Fibroblast of upper back skin (primary cell): Measurements from ENCODE around the gene ACO2.
A peak's percentile ranks its signal among the peaks of the same experiment; 100 is the strongest.

Experiments used
- DNase-seq: peaks from one replicate; pipeline ENCODE4 v3.0.0-alpha.2; 2013

Gene ACO2

DNA sequence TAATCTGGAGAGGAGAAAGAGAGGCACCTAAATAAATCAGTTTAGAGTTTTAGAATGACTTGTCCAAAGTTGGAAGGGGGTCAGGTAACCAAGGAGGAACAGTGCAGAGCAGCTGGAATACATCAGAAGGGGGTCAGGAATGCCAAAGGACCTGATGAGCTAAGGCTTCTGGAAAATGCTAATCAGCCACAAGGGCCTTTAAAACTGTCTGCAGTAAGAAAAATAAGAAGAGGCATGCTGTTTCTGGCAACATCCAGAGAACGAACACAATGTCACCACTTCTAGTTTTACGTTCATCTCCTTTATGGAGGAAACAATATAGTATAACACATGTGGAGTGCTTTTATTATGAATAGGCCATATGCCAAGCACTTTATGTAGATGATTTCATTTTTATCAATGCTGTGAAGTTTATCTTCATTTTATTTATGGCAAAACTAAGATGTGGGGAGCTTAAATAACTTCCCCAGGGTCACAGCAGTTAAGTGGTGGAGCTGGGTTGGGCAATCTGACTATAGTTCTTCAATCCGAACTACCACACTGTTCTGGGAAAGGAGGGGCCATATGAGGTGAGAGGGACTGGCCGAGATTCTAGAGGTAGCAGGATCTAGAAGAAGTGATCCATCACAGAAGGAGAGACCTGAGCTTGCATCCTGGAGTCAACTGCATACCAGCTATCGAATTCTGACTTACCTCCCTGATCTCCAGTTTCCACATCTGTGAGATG is 22.6 kb downstream of the ACO2 start:
- peak; percentile 60 for DNase-seq

DNA sequence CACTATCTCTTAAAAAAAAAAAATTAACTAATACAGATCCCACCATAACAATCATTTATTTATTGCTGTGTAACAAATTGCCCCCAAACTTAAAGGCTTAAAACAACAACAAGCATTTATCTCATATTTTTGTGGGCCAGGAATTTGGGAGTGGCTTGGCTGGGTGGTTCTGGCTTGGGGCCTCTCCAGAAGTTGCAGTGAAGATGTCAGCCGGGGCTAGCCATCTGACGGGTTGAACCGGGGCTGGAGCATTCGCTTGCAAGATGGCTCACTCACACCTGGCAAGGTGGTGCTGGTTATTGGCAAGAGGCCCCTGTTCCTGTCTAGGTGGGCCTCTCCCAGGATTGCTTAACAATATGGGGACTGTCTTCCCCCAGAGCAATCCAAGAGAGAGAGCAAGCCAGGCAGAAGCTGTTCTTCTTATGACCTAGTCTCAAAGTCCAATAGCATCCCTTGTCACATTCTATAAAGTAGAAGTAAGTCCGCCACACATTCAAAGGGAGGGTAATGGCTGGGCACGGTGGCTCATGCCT is 29.5 kb downstream of the ACO2 start:
- no peak for DNase-seq

DNA sequence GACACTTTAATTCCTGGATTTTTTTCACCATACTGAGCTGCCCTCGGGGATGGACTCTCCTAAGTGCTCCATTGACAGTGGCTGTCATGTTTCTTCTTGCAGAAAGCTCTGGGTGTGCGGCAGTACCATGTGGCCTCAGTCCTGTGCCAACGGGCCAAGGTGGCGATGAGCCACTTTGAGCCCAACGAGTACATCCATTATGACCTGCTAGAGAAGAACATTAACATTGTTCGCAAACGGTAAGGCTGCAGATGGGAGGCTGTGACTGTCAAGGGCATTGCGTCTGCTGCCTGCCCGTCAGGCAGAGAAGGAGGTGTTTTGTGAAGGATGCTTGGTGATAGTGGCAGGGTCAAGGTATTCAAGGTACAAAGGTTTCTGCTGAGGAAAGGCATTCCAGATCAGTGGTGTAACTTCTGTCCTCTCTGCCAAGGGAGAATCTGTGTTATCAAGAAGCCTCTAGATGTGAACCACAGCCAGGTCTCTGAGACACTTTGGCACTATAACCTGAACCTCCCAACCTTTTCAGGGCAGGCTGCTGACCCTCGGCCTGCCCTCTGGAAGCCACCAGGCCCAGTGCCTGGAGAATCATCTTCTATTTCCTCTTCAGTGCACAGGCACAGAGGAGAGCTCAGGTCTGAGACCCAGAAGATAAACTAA is 30.8 kb downstream of the ACO2 start:
- no peak for DNase-seq

DNA sequence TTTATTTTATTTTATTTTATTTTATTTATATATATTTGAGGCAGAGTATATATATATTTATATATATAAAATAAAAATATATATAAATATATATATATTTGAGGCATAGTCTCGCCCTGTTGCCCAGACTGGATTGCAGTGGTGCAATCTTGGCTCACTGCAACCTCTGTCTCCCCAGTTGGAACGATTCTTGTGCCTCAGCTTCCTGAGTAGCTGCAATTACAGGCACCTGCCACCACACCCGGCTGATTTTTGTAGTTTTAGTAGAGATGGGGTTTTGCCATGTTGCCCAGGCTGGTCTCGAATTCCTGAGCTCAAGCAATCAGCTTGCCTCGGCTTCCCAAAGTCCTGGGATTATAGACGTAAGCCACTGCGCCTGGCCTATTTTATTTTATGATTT is 31.4 kb downstream of the ACO2 start:
- DNase-seq, result no peak

DNA sequence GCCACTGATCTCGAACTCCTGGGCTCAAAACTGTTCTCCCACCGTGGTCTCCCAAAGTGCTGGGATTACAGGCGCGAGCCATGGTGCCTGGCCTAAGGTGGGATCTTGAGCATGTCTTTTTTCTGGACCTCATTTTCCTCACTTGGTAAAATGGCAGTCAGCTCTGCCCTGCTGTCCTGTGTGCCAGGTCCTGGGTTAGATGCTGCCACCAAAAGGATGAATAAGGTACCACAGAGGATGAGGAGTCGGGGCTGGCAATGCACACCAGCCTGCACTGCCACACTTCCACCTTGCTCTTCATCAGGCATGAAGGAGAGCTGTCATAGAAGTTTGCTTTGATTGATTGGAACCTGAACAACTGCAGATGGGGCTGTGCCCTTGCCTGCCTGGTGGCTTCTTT is 32.3 kb downstream of the ACO2 start:
- no peak for DNase-seq

DNA sequence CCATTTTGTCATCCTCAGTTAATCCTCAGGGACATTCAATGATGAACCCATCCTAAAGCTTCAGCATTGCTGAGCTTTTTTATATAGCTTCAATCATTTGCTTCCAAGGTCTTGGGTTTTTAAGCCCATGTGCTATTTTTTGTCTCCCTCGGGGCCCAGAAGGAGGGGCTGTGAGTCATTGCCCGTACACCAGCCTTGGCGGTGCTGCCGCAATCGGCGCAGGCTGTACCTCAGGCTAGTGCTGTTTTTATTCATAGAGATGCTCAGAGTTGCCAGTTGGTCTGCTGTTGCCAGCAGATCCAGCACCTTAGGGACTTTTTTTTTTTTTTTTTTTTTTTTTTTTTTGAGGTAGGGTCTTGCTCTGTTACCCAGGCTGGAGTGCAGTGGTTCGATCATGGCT is 35.5 kb downstream of the ACO2 start:
- peak; percentile 18 for DNase-seq

DNA sequence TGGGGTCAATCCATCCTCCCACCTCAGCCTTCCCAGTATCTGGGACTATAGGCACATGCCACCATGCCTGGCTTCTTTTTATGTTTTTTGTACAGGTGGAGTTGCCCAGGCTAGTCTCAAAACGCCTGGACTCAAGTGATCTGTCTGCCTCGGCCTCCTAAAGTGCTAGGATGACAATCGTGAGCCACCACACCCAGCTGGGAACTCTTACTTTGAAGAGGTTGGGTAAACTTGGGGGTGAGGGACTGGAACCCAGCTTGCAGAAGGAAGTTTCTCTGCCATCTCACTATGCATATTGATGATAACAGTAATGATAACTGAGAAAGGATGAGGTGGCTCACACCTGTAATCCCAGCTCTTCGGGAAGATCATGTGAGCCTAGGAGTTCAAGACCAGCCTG is 35.9 kb downstream of the ACO2 start:
- no peak for DNase-seq

DNA sequence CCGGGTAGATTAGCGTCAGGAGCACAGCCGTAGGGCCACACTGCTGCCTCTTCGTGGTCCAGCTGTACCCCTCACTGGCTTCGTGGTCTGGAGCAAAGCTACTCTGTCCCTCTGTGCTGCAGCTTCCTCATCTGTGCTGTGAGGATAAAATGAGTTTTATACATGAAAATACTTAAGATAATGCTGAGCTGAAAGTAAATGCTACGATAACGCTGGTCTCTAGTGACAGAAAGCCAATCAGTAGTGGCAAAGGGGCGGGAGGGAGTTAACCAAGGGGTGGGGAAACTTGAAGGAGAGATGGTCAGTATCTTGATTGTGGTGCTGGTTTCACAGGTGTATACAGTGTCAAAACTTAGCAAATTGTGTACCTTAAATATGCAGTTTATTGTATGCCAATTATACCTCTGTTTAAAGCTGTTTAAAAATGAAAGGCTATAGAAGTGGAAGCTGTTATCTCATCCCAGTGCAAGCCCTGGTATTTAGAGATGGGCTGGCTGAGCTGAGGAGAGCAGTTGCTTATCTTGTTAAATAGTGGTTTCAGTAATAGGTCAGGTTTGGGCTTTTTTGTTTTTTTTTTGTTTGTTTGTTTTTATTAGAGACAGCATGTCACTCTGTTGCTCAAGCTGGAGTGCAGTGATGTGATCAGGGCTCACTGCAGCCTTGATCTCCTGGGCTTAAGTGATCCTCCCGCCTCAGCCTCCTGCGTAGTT is 36.7 kb downstream of the ACO2 start:
- DNase-seq, result no peak

DNA sequence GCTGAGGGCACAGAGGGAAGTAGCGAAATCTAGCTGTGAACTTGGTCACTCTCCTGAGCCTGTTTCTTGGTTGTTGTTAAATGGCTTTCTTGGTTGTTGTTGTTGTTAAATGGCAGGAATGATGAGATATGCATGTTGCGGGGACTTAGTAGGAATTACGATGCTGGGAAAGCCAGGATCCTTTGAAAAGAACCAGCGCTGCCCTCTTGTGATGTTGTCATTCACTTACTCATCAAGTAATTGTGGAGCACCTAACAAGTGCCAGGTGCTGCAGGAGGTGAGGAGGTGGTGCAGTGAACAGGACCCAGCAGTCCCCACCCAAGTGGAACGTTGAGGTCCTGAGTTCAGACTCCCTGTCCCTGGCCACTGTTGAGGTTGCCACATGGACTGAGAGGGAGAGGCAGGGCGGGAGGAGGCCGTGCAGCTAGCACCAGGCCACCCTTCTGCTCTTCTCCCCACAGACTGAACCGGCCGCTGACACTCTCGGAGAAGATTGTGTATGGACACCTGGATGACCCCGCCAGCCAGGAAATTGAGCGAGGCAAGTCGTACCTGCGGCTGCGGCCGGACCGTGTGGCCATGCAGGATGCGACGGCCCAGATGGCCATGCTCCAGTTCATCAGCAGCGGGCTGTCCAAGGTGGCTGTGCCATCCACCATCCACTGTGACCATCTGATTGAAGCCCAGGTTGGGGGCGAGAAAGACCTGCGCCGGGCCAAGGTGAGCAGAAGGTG is 38.6 kb downstream of the ACO2 start:
- no peak for DNase-seq

DNA sequence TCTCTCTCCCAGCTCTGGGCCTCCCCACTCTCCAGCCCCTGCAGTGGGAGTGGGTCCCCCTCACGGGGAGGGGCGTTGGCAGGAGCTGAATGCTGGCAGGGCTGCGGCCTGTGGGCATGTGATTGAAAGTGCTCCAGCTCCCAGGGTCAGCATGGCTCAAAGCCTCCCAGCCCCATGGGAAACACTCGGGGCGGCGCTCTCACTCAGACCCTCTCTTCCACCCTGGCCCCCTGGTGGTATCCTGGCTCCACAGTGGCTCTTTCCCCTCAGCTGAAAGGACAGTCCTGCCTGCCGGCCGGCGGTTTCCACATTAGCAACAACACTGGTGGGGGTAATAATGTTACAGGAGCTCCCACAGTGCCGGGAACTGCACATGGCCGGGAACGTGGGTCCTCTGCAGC is 39.9 kb downstream of the ACO2 start:
- no peak for DNase-seq

DNA sequence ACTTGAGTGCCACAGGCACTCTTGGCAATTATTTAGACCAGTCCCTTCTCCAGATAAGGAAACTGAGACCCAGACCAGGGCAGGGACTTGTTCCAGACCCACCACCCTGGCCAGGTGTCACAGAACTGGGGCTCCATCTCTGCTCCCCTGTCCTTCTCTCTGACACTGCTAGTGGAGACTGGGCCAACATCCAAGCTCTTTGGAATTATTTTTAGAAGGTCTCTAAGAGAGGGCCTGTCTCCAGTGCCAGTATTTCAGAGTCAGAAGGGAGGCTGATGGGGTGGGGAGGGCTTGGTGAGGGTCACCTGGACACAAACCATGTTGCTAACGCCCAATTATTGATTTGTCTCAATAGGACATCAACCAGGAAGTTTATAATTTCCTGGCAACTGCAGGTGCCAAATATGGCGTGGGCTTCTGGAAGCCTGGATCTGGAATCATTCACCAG is 42.6 kb downstream of the ACO2 start:
- DNase-seq, result no peak

DNA sequence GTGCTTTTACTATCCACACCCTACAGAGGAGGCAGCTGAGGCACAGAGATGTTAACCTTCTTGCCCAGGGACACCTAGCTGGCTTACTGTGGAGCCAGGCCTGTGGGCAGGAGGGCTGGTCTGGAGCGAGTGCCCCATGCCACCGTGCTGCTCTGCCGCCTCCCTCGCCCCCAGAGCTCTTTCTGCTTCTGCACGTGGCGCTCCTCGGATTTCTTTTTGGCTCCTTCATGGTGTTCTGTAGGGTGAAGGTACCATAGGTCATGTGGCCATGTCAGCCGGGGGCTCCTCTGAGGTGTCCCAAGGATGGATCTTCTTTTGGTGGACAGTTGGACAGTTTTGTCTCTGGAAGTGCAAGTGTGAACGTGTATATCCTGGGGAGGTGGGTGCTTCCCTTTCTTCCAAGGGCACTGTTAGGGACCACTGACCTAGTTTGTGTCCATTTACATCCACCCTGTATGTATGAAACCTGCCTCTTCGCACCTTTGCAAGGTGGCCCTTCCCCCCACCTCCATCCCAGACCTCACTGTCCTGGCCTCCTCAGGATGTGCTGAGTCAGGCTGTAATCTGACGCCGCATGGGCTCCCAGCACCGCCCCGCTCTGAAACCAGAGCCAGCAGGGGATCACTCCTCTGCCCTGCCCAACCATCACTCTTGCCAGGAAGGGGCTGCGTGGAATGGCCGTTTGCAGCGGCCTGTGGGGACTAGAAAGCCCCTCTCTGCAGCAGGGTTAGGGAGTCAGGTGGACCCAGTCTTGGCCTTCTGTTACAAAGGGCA is 43.7 kb downstream of the ACO2 start:
- peak; percentile 75 for DNase-seq

DNA sequence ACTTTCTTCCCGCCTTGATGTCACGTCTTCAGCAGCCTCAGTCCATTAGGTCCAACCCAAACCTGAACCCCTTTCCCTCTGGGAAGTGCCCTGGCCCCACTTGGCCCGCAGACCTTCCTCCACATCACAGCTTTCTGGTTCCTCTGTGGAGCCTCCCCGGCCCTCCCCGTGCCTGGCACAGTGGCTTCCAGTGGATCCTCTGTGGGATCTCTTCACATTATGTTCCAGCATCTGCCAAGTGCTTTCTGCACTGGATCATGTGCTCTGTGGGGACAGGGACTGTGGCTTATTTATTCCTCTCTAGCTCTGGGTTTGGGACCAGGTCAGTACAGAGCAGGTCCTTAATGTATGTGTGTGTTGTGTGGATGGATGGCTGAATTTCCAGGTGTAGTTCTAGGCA is 44.5 kb downstream of the ACO2 start:
- no peak for DNase-seq

DNA sequence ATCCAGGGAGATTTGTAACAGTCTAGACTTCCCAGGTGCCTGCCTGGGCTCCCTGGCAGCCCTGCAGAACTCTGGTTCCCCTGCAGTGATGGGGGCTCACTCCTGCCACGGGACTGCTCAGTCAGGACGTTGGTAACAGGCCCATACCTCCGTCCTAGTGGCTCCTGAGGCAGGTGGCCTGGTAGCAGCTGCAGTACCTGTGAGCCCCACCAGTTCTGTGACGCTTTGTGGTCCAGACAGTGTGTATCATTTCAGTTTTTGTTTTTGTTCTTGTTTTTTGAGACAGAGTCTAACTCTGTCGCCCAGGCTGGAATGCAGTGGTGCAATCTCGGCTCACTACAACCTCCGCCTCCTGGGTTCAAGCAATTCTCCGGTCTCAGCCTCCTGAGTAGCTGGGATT is 47.5 kb downstream of the ACO2 start:
- no peak for DNase-seq

DNA sequence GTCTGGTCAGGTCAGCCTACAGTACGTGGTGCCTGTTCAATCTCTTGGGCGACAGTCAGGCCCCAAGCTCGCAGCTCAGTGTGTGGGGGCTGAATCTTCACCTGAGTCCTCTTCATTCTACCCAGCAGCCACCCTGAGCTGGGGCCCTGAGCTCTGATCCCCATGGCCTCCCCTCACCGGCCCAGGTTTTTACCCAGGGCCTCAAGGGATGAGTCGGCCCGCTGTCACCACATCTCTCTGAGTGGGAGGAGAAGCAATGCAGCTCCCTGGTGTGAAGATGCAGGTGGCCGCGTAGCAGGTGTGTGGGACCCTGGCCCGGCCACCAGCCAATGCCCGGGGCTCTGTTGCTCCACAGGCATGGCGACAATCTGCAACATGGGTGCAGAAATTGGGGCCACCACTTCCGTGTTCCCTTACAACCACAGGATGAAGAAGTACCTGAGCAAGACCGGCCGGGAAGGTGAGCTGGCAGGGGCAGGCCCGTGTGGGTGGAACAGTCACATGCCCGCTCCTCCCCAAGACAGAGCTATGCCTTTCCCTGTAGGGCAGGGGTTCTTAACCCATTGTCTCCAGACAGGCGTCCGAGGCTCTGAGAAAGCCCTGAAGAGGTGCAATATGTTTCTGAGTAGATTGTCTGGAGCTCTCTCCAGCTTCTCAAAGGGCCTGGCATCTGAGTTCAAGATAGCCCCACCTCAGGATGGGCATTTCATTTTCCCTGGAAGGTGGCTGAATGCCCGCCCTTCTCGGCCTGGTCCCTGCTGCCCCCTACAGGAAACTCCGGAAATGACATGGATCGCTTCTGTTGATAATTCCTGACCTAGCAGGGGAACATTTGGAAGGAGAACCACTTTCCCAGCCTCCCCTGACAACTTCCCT is 48.5 kb downstream of the ACO2 start:
- peak; percentile 55 for DNase-seq

DNA sequence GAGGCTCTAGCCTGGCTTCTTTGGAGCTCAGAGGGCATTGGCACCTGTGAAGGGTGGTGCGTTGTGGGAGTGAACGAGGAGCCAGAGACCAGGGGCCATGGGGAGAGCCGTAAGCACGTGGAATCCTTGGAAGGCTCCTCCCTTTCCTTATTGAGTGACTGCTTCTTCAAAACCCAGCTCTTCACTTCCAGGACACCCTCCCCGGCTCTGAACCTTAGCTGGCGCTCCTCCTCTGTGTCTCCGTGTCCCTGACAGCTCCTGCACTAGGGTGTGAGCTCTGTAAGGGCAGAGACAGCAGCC is 49.1 kb downstream of the ACO2 start:
- no peak for DNase-seq

DNA sequence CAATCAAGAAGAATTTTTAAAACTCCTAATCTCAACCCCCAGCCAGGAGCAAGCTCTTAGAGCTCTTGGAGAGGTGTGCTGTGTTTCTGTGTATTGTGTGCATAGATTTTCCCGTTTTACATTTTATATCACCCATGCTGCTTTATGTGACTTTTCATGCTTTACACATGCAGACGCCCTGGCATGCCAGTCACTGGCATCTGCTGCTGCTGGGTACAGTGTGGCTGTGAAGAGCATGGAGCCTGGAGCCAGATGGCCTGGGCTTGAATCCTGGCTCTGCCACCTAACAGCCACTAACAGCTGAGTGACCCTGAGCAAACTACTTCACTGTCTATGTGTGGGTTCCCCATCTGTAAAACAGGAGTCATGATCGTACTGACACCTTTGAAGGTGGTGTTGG is 52.2 kb downstream of the ACO2 start:
- no peak for DNase-seq

DNA sequence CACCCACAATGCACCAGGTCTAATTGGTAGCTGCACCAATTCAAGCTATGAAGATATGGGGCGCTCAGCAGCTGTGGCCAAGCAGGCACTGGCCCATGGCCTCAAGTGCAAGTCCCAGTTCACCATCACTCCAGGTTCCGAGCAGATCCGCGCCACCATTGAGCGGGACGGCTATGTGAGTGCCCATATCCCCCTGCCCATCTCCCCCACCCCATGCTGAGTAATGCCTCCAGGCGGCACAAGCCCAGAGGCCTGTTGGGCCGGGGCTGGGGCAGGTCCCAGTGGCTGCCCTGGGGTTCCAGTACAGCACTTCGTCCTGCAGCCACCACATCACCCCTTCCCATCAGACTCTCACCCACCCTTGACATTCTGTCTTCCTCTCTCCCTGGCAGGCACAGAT is 53.9 kb downstream of the ACO2 start:
- DNase-seq, result no peak

DNA sequence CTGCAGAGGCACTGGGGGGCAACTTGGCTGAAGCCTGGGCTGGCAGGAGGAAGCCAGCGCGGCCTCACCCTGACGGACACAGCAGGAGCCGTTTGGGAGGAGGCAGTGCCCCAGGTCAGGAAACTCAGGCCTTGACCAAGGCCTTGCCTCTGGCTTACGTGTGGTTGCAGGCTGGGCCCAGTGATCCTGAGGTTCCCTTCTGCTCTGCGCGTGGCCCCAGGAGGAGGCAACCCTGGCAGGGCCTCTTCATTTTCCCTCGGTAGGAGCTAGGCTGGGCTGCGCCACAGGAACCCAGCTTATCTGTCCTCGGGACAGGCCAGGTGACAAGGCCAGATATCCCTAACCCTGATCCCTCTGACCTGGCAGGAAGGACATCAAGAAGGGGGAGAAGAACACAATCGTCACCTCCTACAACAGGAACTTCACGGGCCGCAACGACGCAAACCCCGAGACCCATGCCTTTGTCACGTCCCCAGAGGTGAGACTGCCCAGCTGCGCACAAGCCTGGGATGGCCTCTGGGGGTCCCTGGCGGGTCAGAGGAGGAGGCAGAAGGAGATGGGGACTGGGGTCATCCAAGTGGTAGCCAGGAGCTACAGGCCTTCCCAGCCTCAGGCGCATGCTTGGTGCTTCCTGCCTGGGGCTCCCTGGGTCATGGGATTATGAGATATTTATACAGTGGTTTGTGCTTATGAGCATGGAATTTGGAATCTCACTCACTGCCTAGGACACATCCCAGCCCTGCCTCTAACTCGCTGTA is 54.7 kb downstream of the ACO2 start:
- peak; percentile 12 for DNase-seq

DNA sequence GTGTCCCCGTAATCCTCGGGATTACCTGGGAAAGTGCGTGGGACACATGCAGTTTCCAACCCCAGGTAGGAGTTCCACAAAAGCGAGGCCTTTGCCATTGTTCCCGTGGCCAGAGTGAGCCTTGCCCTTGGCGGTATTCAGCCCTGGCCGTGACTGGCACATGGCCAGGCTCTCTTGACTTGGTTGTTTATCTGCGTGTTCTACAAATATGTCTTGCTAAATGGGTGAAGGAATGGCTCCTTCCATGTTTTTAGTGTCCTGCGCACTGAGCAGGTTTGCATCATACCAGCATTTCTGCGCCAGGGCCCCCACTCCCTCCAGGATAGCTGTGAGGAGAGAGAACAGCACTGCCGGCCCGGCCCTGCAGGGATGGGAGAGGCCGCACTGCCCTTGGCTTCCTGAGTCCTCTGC is 55.3 kb downstream of the ACO2 start:
- no peak for DNase-seq
